Breast epithelium (tissue), 3 donors: Measurements from ENCODE around the gene HOXC13.

Source experiments
- POLR2A ChIP-seq: fragments of 450-650 bp; IDR thresholded peaks from one replicate; pipeline ENCODE4 v1.6.1; 2016; ENCODE audit warnings: antibody characterized with exemption, mild to moderate bottlenecking, moderate library complexity
- POLR2AphosphoS5 ChIP-seq, 3 donors: sonication (generic); formaldehyde crosslinking; IDR thresholded peaks; one replicate each; pipeline ENCODE4 v1.6.1; 2017; ENCODE audit warnings: antibody characterized with exemption in 3 of 3

GRCh38 chr12:53952335-53952694 is 13.7 kb downstream of the HOXC13 start:
- no peak for TF ChIP-seq POLR2A
- no peak for TF ChIP-seq POLR2AphosphoS5 (IDR thresholded peaks at IDR 0.05)
